Nephron (organoid): ENCODE measurements around the gene FAM193B.

Experiments used
- H3K27ac Mint-ChIP-seq, 3 experiments: 2 replicates each; pipeline ENCODE4 v1.8.0; 2020; ENCODE audit warnings: mixed read lengths in 3 of 3, mild to moderate bottlenecking in 2 of 3, moderate library complexity in 1 of 3
- H3K27me3 Mint-ChIP-seq: 2 replicates; pipeline ENCODE4 v1.8.0; 2021; ENCODE audit warnings: low read depth, mild to moderate bottlenecking, moderate library complexity, mixed read lengths
- H3K36me3 Mint-ChIP-seq: 2 replicates; pipeline ENCODE4 v1.8.0; 2020; ENCODE audit warnings: low read depth, mixed read lengths
- H3K4me1 Mint-ChIP-seq: 2 replicates; pipeline ENCODE4 v1.8.0; 2020; ENCODE audit warnings: mixed read lengths
- H3K4me3 Mint-ChIP-seq, 3 experiments: 2 replicates each; pipeline ENCODE4 v1.8.0; 2020; ENCODE audit warnings: mild to moderate bottlenecking in 3 of 3, mixed read lengths in 3 of 3, moderate library complexity in 2 of 3
- H3K9me3 Mint-ChIP-seq: 2 replicates; pipeline ENCODE4 v1.8.0; 2020; ENCODE audit warnings: mixed read lengths
- TF ChIP-seq, protein P1 (sequence below), 3 experiments: fragments of 200-600 bp; sonication (generic); IDR thresholded peaks; one replicate each; pipeline ENCODE4 v1.5.0; 2021; ENCODE audit warnings: antibody characterized with exemption in 3 of 3; ENCODE audit not compliant: unreplicated experiment in 3 of 3

Gene FAM193B

GRCh38 chr5:177557796-177558195 lies 3.4 kb upstream of the FAM193B start:
- TF ChIP-seq, protein P1, sequence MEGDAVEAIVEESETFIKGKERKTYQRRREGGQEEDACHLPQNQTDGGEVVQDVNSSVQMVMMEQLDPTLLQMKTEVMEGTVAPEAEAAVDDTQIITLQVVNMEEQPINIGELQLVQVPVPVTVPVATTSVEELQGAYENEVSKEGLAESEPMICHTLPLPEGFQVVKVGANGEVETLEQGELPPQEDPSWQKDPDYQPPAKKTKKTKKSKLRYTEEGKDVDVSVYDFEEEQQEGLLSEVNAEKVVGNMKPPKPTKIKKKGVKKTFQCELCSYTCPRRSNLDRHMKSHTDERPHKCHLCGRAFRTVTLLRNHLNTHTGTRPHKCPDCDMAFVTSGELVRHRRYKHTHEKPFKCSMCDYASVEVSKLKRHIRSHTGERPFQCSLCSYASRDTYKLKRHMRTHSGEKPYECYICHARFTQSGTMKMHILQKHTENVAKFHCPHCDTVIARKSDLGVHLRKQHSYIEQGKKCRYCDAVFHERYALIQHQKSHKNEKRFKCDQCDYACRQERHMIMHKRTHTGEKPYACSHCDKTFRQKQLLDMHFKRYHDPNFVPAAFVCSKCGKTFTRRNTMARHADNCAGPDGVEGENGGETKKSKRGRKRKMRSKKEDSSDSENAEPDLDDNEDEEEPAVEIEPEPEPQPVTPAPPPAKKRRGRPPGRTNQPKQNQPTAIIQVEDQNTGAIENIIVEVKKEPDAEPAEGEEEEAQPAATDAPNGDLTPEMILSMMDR (IDR thresholded peaks at IDR 0.05; ENCODE audit: unreplicated experiment in 3 of 3): no peak
- peak overlapping the region; percentile 37 to 90 (median 45) for H3K27ac Mint-ChIP-seq
- no peaks in the 10 kb centered on the region for H3K36me3 Mint-ChIP-seq
- H3K4me3 Mint-ChIP-seq: peak overlapping the region in 1 of 3 experiments; percentile 50
- H3K27me3 Mint-ChIP-seq: peaks cover 6% of the 10 kb centered on the region
- H3K4me1 Mint-ChIP-seq: peaks cover 32% of the 10 kb centered on the region
- no peaks in the 10 kb centered on the region for H3K9me3 Mint-ChIP-seq

DNA sequence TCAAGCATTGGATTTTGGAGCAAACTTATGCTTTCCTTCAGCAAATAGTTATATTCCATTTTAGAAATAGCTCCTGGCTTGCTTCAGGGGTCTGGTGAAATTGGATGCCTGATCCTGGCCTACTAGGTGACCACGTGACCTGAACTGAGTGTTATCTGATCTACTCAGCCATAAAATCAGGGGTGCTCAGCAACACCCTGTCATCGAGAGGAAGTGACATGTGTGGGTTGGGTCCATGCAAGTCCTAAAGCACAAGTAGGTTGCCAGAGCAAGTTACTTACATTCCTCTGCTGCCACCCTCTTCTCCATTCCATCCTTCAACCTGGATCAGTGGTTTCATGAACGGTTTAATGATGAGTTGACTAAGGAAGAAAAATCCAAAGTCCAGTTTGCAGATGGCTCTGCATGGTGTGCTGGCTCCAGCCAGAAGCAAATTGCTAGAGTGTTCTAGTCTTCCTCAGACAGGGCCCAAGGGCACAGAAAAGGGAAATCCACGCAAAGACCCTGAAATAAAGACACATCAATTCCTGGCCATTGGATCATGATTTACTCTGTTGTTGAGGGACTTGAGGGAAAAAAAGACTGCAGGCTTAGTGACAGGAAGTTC lies 2.8 kb upstream of the FAM193B start:
- peaks cover 5% of the 10 kb centered on the region for H3K27me3 Mint-ChIP-seq
- H3K9me3 Mint-ChIP-seq: no peaks in the 10 kb centered on the region
- peak overlapping the region; percentile 38 to 50 (median 50) for H3K4me3 Mint-ChIP-seq
- peak overlapping the region; percentile 37 to 90 (median 45) for H3K27ac Mint-ChIP-seq
- TF ChIP-seq, protein P1 (IDR thresholded peaks at IDR 0.05; ENCODE audit: unreplicated experiment in 3 of 3): no peak
- H3K36me3 Mint-ChIP-seq: peaks cover 1% of the 10 kb centered on the region
- peaks cover 38% of the 10 kb centered on the region for H3K4me1 Mint-ChIP-seq

DNA sequence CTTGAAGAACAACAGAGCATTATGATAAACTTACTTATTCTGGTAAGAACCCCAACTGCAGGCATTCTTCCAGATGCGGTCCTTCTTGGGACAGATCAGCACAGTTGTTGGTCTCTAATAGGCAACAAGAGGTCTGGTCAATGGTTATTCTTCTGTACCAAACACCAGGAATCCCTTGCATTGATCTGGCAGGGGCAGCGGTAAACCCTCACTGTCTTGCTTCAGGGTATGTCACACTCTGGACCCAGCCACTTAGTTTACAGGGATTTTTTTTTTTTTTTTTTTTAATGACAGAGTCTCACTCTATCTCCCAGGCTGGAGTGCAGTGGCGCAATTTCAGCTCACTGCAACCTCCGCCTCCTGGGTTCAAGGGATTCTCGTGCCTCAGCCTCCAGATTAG lies 1.3 kb upstream of the FAM193B start:
- Mint-ChIP-seq H3K9me3 (no peaks in the 10 kb centered on the region), H3K4me1 (peaks cover 32% of the 10 kb centered on the region), H3K4me3 (peak overlapping the region; percentile 86 to 92 (median 88)), H3K27ac (peak overlapping the region in 1 of 3 experiments; percentile 20), H3K36me3 (peaks cover 4% of the 10 kb centered on the region), H3K27me3 (no peaks in the 10 kb centered on the region)
- TF ChIP-seq, protein P1 (IDR thresholded peaks at IDR 0.05; ENCODE audit: unreplicated experiment in 3 of 3): no peak

- H3K36me3 Mint-ChIP-seq: peaks cover 6% of the 10 kb centered on the region
- H3K9me3 Mint-ChIP-seq: no peaks in the 10 kb centered on the region
- H3K27me3 Mint-ChIP-seq: no peaks in the 10 kb centered on the region
- H3K4me3 Mint-ChIP-seq: peak overlapping the region; percentile 86 to 92 (median 88)
- H3K27ac Mint-ChIP-seq: peak overlapping the region; percentile 20 to 87 (median 82)
- TF ChIP-seq, protein P1 (IDR thresholded peaks at IDR 0.05; ENCODE audit: unreplicated experiment in 3 of 3): no peak
- H3K4me1 Mint-ChIP-seq: peaks cover 34% of the 10 kb centered on the region
Observed at GRCh38 chr5:177555228-177555627, 865 bp upstream of the FAM193B start.

DNA sequence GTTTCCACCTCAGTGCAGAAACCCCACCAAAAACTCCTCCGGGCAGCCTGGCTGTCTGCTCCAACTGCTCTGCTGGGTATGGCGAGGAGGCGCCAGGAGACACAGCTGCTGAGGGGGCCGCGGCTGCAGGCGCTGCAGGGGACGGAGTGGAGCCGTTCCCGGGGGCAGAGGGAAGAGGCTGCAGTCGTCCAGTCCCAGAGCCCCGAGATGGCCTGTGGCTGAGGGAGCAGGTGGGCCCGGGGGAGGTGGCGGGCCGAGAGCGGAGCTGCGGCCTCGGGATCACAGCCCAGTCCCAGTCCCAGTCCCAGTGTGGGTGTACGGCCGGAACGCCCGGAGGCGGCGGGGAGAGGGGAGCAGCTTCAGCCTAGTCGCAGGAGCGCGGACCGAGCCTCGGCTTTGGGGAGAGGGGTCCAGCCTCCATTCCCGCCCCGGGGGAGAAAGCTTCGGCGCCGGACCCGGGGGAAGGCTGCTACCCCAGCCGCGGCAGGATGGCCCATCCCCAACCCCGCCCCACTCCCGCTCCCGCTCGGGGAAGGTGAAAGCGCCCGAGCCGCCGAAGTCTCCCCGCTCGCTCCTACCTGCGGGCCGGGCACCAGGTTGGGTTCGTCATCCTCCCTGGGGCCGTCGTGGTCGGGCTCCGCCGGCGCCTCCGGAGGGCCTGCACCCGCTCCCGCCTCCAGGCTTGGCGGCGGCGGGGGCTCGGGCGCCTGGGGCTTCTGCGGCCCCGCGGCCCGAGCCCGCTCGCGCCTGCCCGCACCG lies 513 bp downstream of the FAM193B start:
- Mint-ChIP-seq H3K4me3 (peak overlapping the region; percentile 84 to 95 (median 92)), H3K27me3 (no peaks in the 10 kb centered on the region), H3K4me1 (peaks cover 39% of the 10 kb centered on the region), H3K36me3 (peaks cover 8% of the 10 kb centered on the region), H3K9me3 (no peaks in the 10 kb centered on the region), H3K27ac (peak overlapping the region in 2 of 3 experiments; percentile 72 to 88)
- TF ChIP-seq, protein P1 (IDR thresholded peaks at IDR 0.05; ENCODE audit: unreplicated experiment in 3 of 3): no peak
